GF-D8 (cell line): ENCODE data around the gene DNAJB5.

Experiments
- DNase-seq: peaks from one replicate; lab custom pipeline; 2025; lab: John Stamatoyannopoulos, UW

Gene DNAJB5

GRCh38 chr9:34984049-34984448, 5.5 kb upstream of the DNAJB5 start:
- no peak for DNase-seq

- no peak for DNase-seq
Observed at GRCh38 chr9:34985311-34985899, 4.1 kb upstream of the DNAJB5 start.

- no peak for DNase-seq
Observed at GRCh38 chr9:34986540-34987047, 3.0 kb upstream of the DNAJB5 start.

- no peak for DNase-seq
Observed at GRCh38 chr9:34987160-34987901, 2.2 kb upstream of the DNAJB5 start.

- no peak for DNase-seq
Observed at GRCh38 chr9:34988218-34989002, 1.1 kb upstream of the DNAJB5 start.

GRCh38 chr9:34989946-34990635, 546 bp downstream of the DNAJB5 start:
- no peak for DNase-seq

- no peak for DNase-seq
Observed at GRCh38 chr9:34990908-34991606, 1.5 kb downstream of the DNAJB5 start.

GRCh38 chr9:34991607-34992375, 2.2 kb downstream of the DNAJB5 start:
- no peak for DNase-seq

- no peak for DNase-seq
Observed at GRCh38 chr9:34992376-34992951, 2.9 kb downstream of the DNAJB5 start.

GRCh38 chr9:34993502-34994259, 4.1 kb downstream of the DNAJB5 start:
- no peak for DNase-seq

- no peak for DNase-seq
Observed at GRCh38 chr9:34994260-34994899, 4.8 kb downstream of the DNAJB5 start.

- no peak for DNase-seq
Observed at GRCh38 chr9:34994900-34995669, 5.5 kb downstream of the DNAJB5 start.

GRCh38 chr9:34995670-34996060, 6.1 kb downstream of the DNAJB5 start:
- DNase-seq = no peak

GRCh38 chr9:34996181-34996904, 6.8 kb downstream of the DNAJB5 start:
- no peak for DNase-seq

- DNase-seq = no peak
Observed at GRCh38 chr9:34996905-34997279, 7.3 kb downstream of the DNAJB5 start.

- no peak for DNase-seq
Observed at GRCh38 chr9:34997379-34997781, 7.8 kb downstream of the DNAJB5 start.

GRCh38 chr9:34998266-34998665, 8.7 kb downstream of the DNAJB5 start:
- no peak for DNase-seq

GRCh38 chr9:34999576-34999975, 10.0 kb downstream of the DNAJB5 start:
- DNase-seq = no peak
